GM12873 (cell line): ENCODE results near the gene DNAJC16.
A peak's percentile ranks its signal among the peaks of the same experiment; 100 is the strongest.

Source experiments
- TF ChIP-seq, protein P1 (sequence below): IDR thresholded peaks from 2 replicates; pipeline ENCODE4 v1.5.1; 2012; ENCODE audit warnings: low read depth, mild to moderate bottlenecking, moderate library complexity, low read length, control low read depth; ENCODE audit not compliant: insufficient read depth; ENCODE audit errors: missing control alignments

DNAJC16 gene

DNA sequence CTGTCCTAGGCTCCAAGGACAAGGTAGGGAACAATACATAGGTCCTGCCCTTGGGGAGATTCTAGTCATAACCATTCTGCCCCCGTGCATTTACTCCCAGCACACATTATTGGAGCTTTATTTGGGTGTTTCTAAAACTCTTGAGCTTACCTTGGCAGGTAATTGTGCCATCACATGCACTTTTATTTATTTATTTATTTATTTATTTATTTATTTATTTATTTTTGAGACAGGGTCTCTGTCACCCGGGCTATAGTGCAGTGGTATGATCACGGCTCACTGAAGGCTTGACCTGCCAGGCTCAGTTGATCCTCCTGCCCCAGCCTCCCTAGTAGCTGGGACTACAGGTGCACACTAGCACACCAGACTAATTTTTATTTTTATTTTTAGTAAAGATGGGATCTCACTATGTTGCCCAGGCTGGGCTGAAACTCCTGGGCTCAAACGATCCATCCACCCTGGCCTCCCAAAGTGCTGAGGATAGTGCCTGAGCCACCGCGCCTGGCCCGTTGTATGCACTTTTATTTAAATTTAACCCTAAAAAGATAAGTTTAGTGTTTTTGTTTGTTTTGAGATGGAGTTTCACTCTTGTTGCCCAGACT lies 49.0 kb downstream of the DNAJC16 start:
- TF ChIP-seq, protein P1, sequence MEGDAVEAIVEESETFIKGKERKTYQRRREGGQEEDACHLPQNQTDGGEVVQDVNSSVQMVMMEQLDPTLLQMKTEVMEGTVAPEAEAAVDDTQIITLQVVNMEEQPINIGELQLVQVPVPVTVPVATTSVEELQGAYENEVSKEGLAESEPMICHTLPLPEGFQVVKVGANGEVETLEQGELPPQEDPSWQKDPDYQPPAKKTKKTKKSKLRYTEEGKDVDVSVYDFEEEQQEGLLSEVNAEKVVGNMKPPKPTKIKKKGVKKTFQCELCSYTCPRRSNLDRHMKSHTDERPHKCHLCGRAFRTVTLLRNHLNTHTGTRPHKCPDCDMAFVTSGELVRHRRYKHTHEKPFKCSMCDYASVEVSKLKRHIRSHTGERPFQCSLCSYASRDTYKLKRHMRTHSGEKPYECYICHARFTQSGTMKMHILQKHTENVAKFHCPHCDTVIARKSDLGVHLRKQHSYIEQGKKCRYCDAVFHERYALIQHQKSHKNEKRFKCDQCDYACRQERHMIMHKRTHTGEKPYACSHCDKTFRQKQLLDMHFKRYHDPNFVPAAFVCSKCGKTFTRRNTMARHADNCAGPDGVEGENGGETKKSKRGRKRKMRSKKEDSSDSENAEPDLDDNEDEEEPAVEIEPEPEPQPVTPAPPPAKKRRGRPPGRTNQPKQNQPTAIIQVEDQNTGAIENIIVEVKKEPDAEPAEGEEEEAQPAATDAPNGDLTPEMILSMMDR = no peak

DNA sequence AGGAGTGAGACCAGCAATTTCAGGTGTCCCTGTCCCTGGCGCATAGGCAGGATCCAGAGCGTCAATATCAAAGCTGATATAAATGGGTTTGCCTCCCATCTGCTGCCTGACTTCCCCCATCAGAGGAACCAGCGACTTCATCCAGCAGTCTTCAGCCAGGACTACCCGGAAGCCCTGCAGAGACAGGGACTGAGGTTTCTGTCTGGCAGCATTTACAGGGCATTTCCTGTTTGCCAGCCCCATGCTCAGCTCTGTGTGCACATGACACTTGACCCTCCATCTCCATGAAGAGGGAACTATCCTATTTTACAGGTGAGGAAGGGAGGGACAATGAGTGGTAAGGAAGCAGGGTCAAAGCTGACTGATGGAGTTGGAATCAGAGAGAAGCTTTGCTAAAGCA lies 51.0 kb downstream of the DNAJC16 start:
- TF ChIP-seq, protein P1 = no peak

DNA sequence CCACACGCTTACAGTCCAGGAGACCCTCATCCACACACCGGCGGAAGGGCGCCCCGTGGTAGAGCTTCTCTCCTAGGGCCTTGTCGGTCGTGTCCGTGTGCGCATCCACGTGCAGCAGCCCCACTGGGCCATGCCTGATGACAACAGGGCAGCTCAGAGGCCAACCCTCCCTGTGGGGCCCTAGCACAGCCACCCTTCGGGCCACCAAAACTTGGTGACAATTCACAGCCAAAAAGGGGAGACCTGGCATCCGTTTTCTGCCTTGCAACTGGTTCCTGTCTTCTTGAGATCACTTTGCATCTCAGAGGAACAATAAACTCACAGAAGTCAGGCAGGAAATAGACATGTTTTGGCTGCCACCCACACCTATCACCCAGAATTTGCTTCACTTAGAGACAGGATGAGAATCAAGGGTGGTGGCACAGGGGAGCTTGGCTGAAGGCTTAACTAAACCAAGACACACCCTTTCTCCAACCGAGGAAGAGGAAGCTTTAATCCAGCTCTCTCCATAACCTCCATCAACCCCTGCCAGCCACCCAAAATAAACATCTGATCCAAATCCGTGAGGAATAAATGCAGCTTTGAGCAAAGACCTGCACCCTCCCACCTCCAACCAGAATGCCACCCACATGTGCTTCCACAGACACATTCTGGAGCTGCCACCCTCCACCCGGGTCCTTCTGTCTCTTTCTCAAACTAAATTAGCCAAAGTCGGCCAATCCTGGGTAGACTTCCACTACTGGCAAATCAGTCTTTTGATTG lies 52.5 kb downstream of the DNAJC16 start:
- TF ChIP-seq, protein P1 = no peak

DNA sequence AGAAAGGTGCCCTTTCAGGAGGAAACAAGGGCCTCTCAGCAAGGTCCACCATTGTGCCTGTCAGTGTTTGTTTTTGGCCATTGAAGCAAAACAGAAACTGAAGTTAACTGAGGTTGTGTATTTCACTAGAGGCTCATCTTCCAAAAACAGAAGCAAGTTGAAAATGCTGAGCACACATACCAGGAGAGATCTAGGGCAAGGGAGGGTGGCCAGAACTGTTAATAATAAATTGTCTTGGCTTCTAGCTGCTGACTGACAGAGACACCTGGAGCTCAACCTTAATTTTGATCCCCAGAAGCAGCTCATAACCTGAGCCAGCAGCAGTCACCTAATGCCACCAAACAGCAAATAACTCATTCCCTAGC lies 53.0 kb downstream of the DNAJC16 start:
- TF ChIP-seq, protein P1 = no peak

DNA sequence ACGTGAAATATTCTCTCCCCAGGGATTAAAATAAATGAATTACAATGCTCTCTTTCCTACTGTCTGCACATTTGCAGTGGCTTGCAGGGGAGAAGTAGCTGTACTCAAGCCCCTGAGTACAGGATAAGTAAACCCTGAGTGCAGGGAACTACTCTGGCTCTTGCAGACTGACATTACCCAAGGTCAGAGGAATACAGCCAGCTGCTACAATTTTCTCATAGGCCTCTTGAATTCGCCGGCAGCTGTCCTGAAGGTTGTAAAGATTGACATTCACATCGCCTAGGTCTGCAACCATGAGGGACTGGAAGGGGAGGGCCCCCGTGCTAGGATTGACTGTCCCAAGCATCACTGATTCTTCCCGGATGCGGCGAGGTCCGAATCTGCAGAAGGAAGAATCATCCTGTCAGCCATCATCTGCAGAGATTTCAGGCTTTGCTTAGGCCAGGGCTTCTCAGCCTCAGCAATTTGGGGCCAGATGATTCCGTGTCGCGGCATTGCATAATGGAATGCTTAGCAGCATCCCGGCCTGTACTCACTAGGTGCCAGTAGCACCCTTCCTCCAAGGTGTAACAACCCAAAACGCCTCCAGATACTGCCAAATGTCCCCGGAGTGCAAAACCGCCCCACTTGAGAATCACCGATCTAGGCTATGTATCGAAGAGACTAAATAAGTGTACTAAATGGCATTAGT lies 56.5 kb downstream of the DNAJC16 start:
- TF ChIP-seq, protein P1 = no peak

DNA sequence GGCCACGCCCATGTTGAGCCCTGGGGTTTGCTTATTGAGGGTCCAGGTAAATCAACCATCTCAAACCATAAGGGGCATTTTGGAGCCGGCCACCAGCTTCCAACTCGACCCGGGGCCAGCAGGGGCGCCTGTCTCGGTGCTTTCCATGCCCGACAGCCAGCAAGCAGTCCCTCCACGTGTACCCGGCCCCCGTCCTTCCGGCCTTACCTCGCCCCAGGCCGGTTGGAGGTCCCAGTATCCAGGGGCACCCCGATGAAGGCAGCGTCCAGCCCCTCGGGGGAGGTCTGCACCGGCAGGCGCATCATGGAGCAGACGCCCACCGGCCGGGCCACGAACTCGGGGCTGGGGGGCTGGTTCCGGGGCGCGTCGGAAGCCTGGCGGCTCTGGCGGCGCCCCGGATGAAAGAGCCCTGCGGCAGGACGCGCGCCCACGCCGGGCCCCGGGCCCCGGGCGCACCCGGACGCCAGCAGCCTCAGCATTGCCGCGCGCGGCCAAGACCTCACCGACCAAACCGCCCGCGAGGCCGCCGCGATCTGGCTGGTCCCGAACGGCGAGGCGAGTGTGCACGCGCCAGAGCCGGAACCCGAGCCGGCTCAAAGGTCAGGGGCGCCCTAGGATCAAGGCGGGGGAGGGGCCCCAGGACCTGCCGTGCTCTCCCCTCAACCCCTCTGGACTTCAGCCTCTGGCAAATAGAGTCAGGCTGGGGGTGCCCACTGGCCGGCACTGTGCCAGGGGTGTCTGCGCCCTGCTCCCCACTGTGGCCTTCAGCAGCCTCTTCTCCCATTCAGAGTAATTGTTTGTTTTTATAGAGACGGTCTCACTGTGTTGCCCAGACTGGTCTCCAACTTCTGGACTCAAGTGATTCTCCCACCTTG lies 58.1 kb downstream of the DNAJC16 start, which contains the start of gene AGMAT:
TSS of gene AGMAT (minus strand) at position 563 of the 875 bp plus-strand sequence. CDS start at position 479, 84 bp downstream.
- TF ChIP-seq, protein P1 = peak; percentile 55
